ENCODE results near the gene HMGXB4.

DNA sequence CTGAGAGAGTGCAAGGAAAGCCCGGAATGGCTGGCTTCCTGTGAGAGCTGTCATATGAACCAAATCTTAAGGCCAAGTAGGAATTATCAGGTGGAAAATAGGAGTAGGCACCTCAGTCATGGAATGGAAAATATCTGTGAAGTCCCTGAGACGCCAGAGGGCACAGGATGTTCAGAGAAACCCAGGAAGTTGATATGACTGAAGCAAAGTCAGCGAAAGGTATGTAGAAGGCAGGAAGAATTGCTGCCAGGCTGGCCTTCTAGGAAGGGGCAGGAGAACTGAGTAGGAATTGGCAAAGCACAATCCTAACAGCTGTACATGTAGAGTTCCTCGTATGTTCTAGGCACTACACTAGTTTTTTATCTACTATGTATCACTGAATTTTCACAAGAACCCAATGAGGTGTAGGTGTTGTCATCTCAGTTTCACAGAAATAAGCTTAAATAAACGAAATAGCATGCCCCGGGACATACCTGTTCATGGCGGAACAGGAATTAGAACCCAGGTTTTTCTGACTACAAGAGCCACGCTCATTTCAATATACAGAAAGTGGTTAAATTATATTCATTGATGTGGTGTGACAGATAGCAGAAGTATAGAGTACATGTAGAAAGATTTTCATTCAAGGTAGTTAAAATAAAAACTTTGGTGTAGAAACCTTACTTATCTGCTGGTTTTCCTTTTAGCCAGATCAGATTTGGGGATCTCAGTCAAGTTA, 17.0 kb downstream of the HMGXB4 start:
- TF ChIP-seq, protein P1, sequence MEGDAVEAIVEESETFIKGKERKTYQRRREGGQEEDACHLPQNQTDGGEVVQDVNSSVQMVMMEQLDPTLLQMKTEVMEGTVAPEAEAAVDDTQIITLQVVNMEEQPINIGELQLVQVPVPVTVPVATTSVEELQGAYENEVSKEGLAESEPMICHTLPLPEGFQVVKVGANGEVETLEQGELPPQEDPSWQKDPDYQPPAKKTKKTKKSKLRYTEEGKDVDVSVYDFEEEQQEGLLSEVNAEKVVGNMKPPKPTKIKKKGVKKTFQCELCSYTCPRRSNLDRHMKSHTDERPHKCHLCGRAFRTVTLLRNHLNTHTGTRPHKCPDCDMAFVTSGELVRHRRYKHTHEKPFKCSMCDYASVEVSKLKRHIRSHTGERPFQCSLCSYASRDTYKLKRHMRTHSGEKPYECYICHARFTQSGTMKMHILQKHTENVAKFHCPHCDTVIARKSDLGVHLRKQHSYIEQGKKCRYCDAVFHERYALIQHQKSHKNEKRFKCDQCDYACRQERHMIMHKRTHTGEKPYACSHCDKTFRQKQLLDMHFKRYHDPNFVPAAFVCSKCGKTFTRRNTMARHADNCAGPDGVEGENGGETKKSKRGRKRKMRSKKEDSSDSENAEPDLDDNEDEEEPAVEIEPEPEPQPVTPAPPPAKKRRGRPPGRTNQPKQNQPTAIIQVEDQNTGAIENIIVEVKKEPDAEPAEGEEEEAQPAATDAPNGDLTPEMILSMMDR (IDR thresholded peaks at IDR 0.05): no peak
- TF ChIP-seq POLR2A (IDR thresholded peaks at IDR 0.05) (no peak), POLR2AphosphoS5 (IDR thresholded peaks at IDR 0.05) (no peak)
